HG03521 (cell line): ENCODE measurements around the gene SLC25A21.
"Not testable (repeated sequence)": the region's sequence is repeated elsewhere in the genome, so short reads cannot be mapped to it uniquely, and the experiment has no call there.

Source experiments
- ATAC-seq: cut with Tn5 transposase; IDR thresholded peaks from one replicate; pipeline ENCODE4 v1.9.1; 2021; ENCODE audit warnings: mild to moderate bottlenecking, moderate library complexity; ENCODE audit not compliant: unreplicated experiment

SLC25A21 gene

GRCh38 chr14:36900846-36901245 lies 271.6 kb downstream of the SLC25A21 start:
- ATAC-seq = no peak

- not testable (repeated sequence) for ATAC-seq
Observed at GRCh38 chr14:36896300-36896699, 276.1 kb downstream of the SLC25A21 start.

- no peak for ATAC-seq
Observed at GRCh38 chr14:36884049-36884448, 288.4 kb downstream of the SLC25A21 start.

- no peak for ATAC-seq
Observed at GRCh38 chr14:36880276-36880675, 292.1 kb downstream of the SLC25A21 start.

GRCh38 chr14:36879558-36879957 lies 292.8 kb downstream of the SLC25A21 start:
- no peak for ATAC-seq

- ATAC-seq = no peak
Observed at GRCh38 chr14:36874396-36875138, 297.8 kb downstream of the SLC25A21 start.

GRCh38 chr14:36870776-36871175 lies 301.6 kb downstream of the SLC25A21 start:
- no peak for ATAC-seq

GRCh38 chr14:36869125-36869524 lies 303.3 kb downstream of the SLC25A21 start:
- ATAC-seq = no peak

GRCh38 chr14:36866867-36867266 lies 305.5 kb downstream of the SLC25A21 start:
- peak; percentile 92 for ATAC-seq

- no peak for ATAC-seq
Observed at GRCh38 chr14:36863271-36863670, 309.1 kb downstream of the SLC25A21 start.

GRCh38 chr14:36862237-36862636 lies 310.2 kb downstream of the SLC25A21 start:
- not testable (repeated sequence) for ATAC-seq

- ATAC-seq = no peak
Observed at GRCh38 chr14:36860831-36861230, 311.6 kb downstream of the SLC25A21 start.

- no peak for ATAC-seq
Observed at GRCh38 chr14:36859119-36859518, 313.3 kb downstream of the SLC25A21 start.

- ATAC-seq = no peak
Observed at GRCh38 chr14:36857842-36858445, 314.5 kb downstream of the SLC25A21 start.

GRCh38 chr14:36857136-36857535 lies 315.3 kb downstream of the SLC25A21 start:
- no peak for ATAC-seq

- ATAC-seq = no peak
Observed at GRCh38 chr14:36856095-36856878, 316.1 kb downstream of the SLC25A21 start.

- no peak for ATAC-seq
Observed at GRCh38 chr14:36855396-36855795, 317.0 kb downstream of the SLC25A21 start.

- no peak for ATAC-seq
Observed at GRCh38 chr14:36852981-36853691, 319.3 kb downstream of the SLC25A21 start.

GRCh38 chr14:36848213-36848612 lies 324.2 kb downstream of the SLC25A21 start:
- ATAC-seq = no peak

- no peak for ATAC-seq
Observed at GRCh38 chr14:36847366-36847765, 325.0 kb downstream of the SLC25A21 start.

- ATAC-seq = no peak
Observed at GRCh38 chr14:36845356-36846012, 326.9 kb downstream of the SLC25A21 start.
